HL-60 (cell line): ENCODE measurements around the gene AVPI1.

Experiments used
- CTCF ChIP-seq: IDR thresholded peaks from one replicate; pipeline ENCODE4 v1.5.1; 2011; ENCODE audit warnings: low read length, control low read depth, inconsistent platforms; ENCODE audit not compliant: insufficient read depth
- GABPA ChIP-seq: IDR thresholded peaks from 2 replicates; pipeline ENCODE4 v1.6.1; 2012; ENCODE audit warnings: low read depth

- TF ChIP-seq CTCF (no peak), GABPA (no peak)
Observed at GRCh38 chr10:97732052-97732359, 45.0 kb upstream of the AVPI1 start.
